Caco-2 (cell line): Measurements from ENCODE around the gene RSPO1. TPM values are rescaled to one million over a fixed set of nuclear protein-coding genes. Genes with fewer than 3 reads are reported as not detected.

ENCODE experiments used
- BruUV-seq: library from RNA; stranded (reverse); fragments of 400-500 nt; replicated peaks from 2 replicates; lab custom pipeline; 2021; lab: Mats Ljungman, UMichigan
- CTCF ChIA-PET: fragments of 300-600 bp; sonication (Branson Sonifier 250); formaldehyde crosslinking; loops from one replicate; lab custom pipeline; 2022; ENCODE audit warnings: antibody characterized with exemption; lab: Charles Lee
- POLR2A ChIA-PET: fragments of 300-600 bp; sonication (Branson Sonifier 250); formaldehyde crosslinking; loops from one replicate; lab custom pipeline; 2022; ENCODE audit warnings: antibody characterized with exemption; lab: Charles Lee
- DNase-seq, 2 experiments: peaks; one replicate each; pipeline versions ENCODE4 v3.0.0 to v3.0.0-alpha.2; 2020 to 2022
- H3K27me3 ChIP-seq: replicated peaks from 2 replicates; pipeline ENCODE4 v1.6.0; 2011; ENCODE audit warnings: low read length; ENCODE audit not compliant: control insufficient read depth, insufficient read depth
- H3K36me3 ChIP-seq: 2 replicates; pipeline ENCODE4 v1.5.1; 2011; ENCODE audit warnings: low read length; ENCODE audit not compliant: control insufficient read depth, insufficient read depth
- H3K4me1 ChIP-seq: fragments of 250-450 bp; sonication (Bioruptor Pico); 2 replicates; pipeline ENCODE4 v1.5.1; 2020; ENCODE audit warnings: mild to moderate bottlenecking
- H3K4me3 ChIP-seq: 2 replicates; pipeline ENCODE4 v1.5.1; 2011; ENCODE audit warnings: low read depth, mild to moderate bottlenecking, control low read depth, low read length
- H3K9me3 ChIP-seq: fragments of 250-450 bp; sonication (Bioruptor Pico); 2 replicates; pipeline ENCODE4 v1.5.1; 2020; ENCODE audit warnings: mild to moderate bottlenecking, moderate library complexity
- H3K27ac Mint-ChIP-seq: one replicate; pipeline ENCODE4 v1.8.0; 2022; ENCODE audit warnings: mixed read lengths; ENCODE audit not compliant: unreplicated experiment
- H3K27me3 Mint-ChIP-seq: one replicate; pipeline ENCODE4 v1.8.0; 2022; ENCODE audit warnings: mixed read lengths; ENCODE audit not compliant: insufficient read depth, unreplicated experiment
- H3K36me3 Mint-ChIP-seq: one replicate; pipeline ENCODE4 v1.8.0; 2022; ENCODE audit warnings: mild to moderate bottlenecking, mixed read lengths; ENCODE audit not compliant: insufficient read depth, unreplicated experiment
- H3K4me1 Mint-ChIP-seq: one replicate; pipeline ENCODE4 v1.8.0; 2022; ENCODE audit warnings: low read depth, mixed read lengths; ENCODE audit not compliant: unreplicated experiment
- H3K4me3 Mint-ChIP-seq: one replicate; pipeline ENCODE4 v1.8.0; 2022; ENCODE audit warnings: mild to moderate bottlenecking, moderate library complexity, mixed read lengths; ENCODE audit not compliant: unreplicated experiment
- H3K9me3 Mint-ChIP-seq: one replicate; pipeline ENCODE4 v1.8.0; 2022; ENCODE audit warnings: mixed read lengths; ENCODE audit not compliant: unreplicated experiment
- intact Hi-C: fragments of 100-400 bp; cut with micrococcal nuclease; formaldehyde crosslinking; loops from one replicate; pipeline ENCODE4 v1.10.0; 2022; ENCODE audit not compliant: unreplicated experiment
- total RNA-seq: library from RNA; stranded (reverse); gene quantifications from 2 replicates; pipeline ENCODE4 v1.2.3, GENCODE V29; 2022
- TF ChIP-seq, protein P1 (sequence below), 2 experiments: fragments of 200-600 bp in 1 of 2; IDR thresholded peaks; 1 replicate in 1 of 2; 2 replicates in 1 of 2; pipeline versions ENCODE4 v1.5.1 to v1.8.0; 2011 to 2022; ENCODE audit warnings: antibody characterized with exemption in 1 of 2, control low read depth in 1 of 2, inconsistent platforms in 1 of 2, low read depth in 1 of 2, low read length in 1 of 2, mild to moderate bottlenecking in 1 of 2, moderate library complexity in 1 of 2; ENCODE audit not compliant: insufficient read depth in 1 of 2, severe bottlenecking in 1 of 2, unreplicated experiment in 1 of 2

RSPO1 gene
- total RNA-seq, 1 experiment from 2014 or later = not detected

DNA sequence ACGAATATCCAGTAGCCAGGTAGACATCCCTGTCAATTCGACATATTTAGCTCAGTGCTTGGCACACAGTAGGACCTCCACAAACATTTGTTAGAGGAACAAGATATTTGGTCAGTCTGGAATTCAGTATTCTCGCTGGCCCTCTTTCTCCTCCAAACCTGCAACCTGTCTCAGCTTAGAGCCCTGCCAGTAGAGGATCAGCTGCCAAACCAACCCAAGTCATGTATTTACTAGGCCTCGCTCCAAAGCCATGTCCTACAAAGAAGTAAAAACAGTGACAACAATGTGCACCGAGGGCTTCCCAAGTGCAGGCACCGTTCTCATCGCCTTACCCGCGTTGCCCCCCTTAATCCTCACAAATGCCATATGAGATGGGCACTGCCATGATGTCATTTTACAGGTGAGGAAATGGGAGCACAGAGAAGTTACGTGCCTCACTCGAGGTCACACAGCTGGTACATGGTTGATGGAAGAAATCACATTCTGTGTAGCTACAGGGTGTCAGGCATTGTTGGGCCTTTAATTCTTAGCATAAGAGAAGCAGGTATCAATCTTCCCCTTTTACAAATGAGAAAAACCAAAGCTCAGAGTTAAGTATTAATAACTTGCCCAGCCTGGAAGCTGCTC, 31.7 kb upstream of the RSPO1 start:
- ChIA-PET CTCF (no interaction called here), POLR2A (no interaction called here)
- Mint-ChIP-seq H3K27me3 (peaks cover 2% of the 10 kb centered on the region), H3K4me1 (no peaks in the 10 kb centered on the region), H3K36me3 (no peaks in the 10 kb centered on the region), H3K4me3 (no peak overlapping the region), H3K27ac (no peak overlapping the region), H3K9me3 (no peaks in the 10 kb centered on the region)
- no peaks in the 10 kb centered on the region for H3K27me3 ChIP-seq
- no peaks in the 10 kb centered on the region for H3K36me3 ChIP-seq
- H3K4me1 ChIP-seq = no peaks in the 10 kb centered on the region
- no TSS peak for BruUV-seq
- TF ChIP-seq, protein P1, sequence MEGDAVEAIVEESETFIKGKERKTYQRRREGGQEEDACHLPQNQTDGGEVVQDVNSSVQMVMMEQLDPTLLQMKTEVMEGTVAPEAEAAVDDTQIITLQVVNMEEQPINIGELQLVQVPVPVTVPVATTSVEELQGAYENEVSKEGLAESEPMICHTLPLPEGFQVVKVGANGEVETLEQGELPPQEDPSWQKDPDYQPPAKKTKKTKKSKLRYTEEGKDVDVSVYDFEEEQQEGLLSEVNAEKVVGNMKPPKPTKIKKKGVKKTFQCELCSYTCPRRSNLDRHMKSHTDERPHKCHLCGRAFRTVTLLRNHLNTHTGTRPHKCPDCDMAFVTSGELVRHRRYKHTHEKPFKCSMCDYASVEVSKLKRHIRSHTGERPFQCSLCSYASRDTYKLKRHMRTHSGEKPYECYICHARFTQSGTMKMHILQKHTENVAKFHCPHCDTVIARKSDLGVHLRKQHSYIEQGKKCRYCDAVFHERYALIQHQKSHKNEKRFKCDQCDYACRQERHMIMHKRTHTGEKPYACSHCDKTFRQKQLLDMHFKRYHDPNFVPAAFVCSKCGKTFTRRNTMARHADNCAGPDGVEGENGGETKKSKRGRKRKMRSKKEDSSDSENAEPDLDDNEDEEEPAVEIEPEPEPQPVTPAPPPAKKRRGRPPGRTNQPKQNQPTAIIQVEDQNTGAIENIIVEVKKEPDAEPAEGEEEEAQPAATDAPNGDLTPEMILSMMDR (IDR thresholded peaks at IDR 0.05; ENCODE audit: insufficient read depth in 1 of 2, low read depth in 1 of 2, low read length in 1 of 2, severe bottlenecking in 1 of 2, unreplicated experiment in 1 of 2) = no peak
- no peak for DNase-seq
- intact Hi-C loops = no loop called here
- H3K9me3 ChIP-seq = no peaks in the 10 kb centered on the region
- H3K4me3 ChIP-seq = no peak overlapping the region

DNA sequence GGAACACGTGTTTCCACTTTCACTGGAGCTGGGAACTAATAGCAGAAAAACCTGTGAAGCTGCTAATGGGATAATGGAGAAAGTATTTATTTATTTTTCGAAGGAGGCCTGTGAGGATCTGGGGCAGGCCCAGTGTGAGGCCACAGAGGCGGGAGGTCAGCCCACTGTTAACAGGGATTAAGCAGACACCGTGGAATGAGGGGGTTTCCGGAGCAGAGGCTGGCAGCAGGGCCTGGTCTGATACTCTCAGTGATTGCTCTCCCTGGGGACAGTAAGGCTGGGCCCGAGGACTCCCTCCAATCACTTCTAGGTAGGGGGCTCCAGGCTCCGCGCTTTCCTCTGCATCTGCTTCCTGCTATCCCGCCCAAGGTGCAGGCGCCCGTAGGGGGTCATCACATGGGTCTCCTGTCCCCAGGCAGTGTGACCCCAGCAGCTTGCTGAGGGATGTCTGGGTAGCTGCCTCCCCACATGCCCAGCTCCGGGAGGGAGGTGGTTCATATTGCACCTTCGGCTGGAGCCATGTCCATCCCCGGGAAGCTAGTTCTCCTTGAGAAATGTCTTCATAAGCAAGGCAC, 28.8 kb upstream of the RSPO1 start:
- intact Hi-C loops = no loop called here
- no peaks in the 10 kb centered on the region for H3K36me3 ChIP-seq
- Mint-ChIP-seq H3K4me3 (no peak overlapping the region), H3K4me1 (no peaks in the 10 kb centered on the region), H3K27ac (no peak overlapping the region), H3K36me3 (no peaks in the 10 kb centered on the region), H3K9me3 (no peaks in the 10 kb centered on the region), H3K27me3 (no peaks in the 10 kb centered on the region)
- ChIA-PET POLR2A (no interaction called here), CTCF (interaction anchor here (0.6 kb wide), 1 partner anchor 1029 kb away, joined by 3 read pairs; no protein-coding TSS in a partner anchor)
- no peak for DNase-seq
- H3K4me3 ChIP-seq = no peak overlapping the region
- H3K27me3 ChIP-seq = no peaks in the 10 kb centered on the region
- no peaks in the 10 kb centered on the region for H3K9me3 ChIP-seq
- TF ChIP-seq, protein P1 (IDR thresholded peaks at IDR 0.05; ENCODE audit: insufficient read depth in 1 of 2, low read depth in 1 of 2, low read length in 1 of 2, severe bottlenecking in 1 of 2, unreplicated experiment in 1 of 2) = no peak
- H3K4me1 ChIP-seq = no peaks in the 10 kb centered on the region
- no TSS peak for BruUV-seq

DNA sequence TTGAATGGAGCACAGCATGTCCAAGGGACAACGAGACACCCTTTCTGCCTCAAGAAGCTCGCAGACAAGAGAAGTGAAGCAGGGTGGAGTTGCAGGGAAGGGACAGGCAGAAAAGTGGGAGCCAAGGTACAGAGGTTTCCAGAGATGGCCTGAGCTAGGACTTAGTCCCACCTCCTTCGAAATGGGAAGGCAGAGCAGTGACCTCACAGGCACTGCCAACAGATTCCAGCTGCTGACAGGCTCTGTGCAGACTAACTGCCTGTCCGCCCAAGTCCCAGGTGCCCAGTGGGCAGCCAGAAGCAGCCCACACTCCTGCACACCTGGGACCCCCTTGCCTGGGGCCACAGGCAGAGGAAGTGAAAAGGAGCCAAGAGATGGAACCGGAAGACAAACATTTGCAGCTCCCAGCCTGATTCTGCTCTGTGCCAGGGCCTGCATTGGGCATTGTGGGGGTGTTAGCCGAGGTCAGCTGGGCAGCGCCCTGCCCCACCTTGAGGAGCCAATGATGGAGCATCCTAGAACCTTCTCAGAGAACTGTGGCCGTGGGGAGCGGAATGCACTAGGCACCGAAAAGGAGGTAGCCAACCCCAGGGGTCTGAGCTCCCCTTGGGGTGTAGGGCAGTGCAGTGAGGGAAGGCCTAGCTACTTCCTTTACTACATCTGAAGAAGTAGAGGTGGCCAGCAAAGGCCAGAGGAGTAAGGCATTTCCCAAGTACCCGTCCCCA, 27.5 kb upstream of the RSPO1 start:
- intact Hi-C loops = no loop called here
- no peak overlapping the region for H3K27ac Mint-ChIP-seq
- H3K36me3 Mint-ChIP-seq = no peaks in the 10 kb centered on the region
- Histone ChIP-seq H3K9me3 (no peaks in the 10 kb centered on the region), H3K27me3 (no peaks in the 10 kb centered on the region), H3K36me3 (no peaks in the 10 kb centered on the region), H3K4me1 (peaks cover 6% of the 10 kb centered on the region), H3K4me3 (no peak overlapping the region)
- DNase-seq = no peak
- H3K4me1 Mint-ChIP-seq = no peaks in the 10 kb centered on the region
- no TSS peak for BruUV-seq
- POLR2A ChIA-PET = no interaction called here
- no peak overlapping the region for H3K4me3 Mint-ChIP-seq
- CTCF ChIA-PET = no interaction called here
- no peaks in the 10 kb centered on the region for H3K27me3 Mint-ChIP-seq
- no peaks in the 10 kb centered on the region for H3K9me3 Mint-ChIP-seq
- TF ChIP-seq, protein P1 (IDR thresholded peaks at IDR 0.05; ENCODE audit: insufficient read depth in 1 of 2, low read depth in 1 of 2, low read length in 1 of 2, severe bottlenecking in 1 of 2, unreplicated experiment in 1 of 2) = no peak
